Spleen (tissue), 11 donors: ENCODE measurements around the gene KCP. TPM values are rescaled to one million over a fixed set of nuclear protein-coding genes. Genes with fewer than 3 reads are reported as not detected.
A peak's percentile ranks its signal among the peaks of the same experiment; 100 is the strongest.

Experiments
- DNase-seq: peaks from one replicate; pipeline ENCODE4 v3.0.0-alpha.2; 2020
- H3K27ac ChIP-seq, 8 donors: fragments of 200-600 bp; sonication (generic) in 7 of 8; 1 replicate in 4 of 8; 2 replicates in 4 of 8; pipeline versions ENCODE4 v1.5.0 to v1.8.0; 2016 to 2021; ENCODE audit warnings: inconsistent platforms in 4 of 8, mild to moderate bottlenecking in 4 of 8, moderate library complexity in 1 of 8
- H3K27me3 ChIP-seq, 7 donors: fragments of 200-600 bp; sonication (generic) in 6 of 7; replicated peaks in 1 of 7; 1 replicate in 4 of 7; 2 replicates in 3 of 7; pipeline versions ENCODE4 v1.5.0 to v1.8.0; 2016 to 2021; ENCODE audit warnings: inconsistent platforms in 3 of 7, mild to moderate bottlenecking in 1 of 7
- H3K36me3 ChIP-seq, 6 donors: fragments of 200-600 bp; sonication (generic) in 5 of 6; 1 replicate in 4 of 6; 2 replicates in 2 of 6; pipeline versions ENCODE4 v1.5.0 to v1.8.0; 2016 to 2021; ENCODE audit warnings: inconsistent platforms in 2 of 6
- H3K4me1 ChIP-seq, 6 donors: fragments of 200-600 bp; sonication (generic) in 5 of 6; 1 replicate in 3 of 6; 2 replicates in 3 of 6; pipeline versions ENCODE4 v1.5.0 to v1.8.0; 2016 to 2021; ENCODE audit warnings: inconsistent platforms in 3 of 6
- H3K4me3 ChIP-seq, 8 donors: fragments of 200-600 bp; sonication (generic) in 7 of 8; 1 replicate in 4 of 8; 2 replicates in 4 of 8; pipeline versions ENCODE4 v1.5.0 to v1.8.0; 2016 to 2021; ENCODE audit warnings: inconsistent platforms in 4 of 8, mild to moderate bottlenecking in 4 of 8, moderate library complexity in 2 of 8
- H3K9me3 ChIP-seq, 8 donors: fragments of 200-600 bp; sonication (generic) in 7 of 8; 1 replicate in 4 of 8; 2 replicates in 4 of 8; pipeline versions ENCODE4 v1.5.0 to v1.8.0; 2016 to 2021; ENCODE audit warnings: inconsistent platforms in 4 of 8
- CTCF ChIP-seq, 11 experiments: fragments of 200-600 bp in 7 of 11; fragments of 450-650 bp in 4 of 11; sonication (generic) in 4 of 11; IDR thresholded peaks in 8 of 11; conservative IDR thresholded peaks in 3 of 11; 1 replicate in 7 of 11; 2 replicates in 4 of 11; pipeline versions ENCODE4 v1.4.0 to v1.8.0; 2016 to 2021; ENCODE audit warnings: antibody characterized with exemption in 11 of 11, inconsistent platforms in 4 of 11, mild to moderate bottlenecking in 1 of 11
- POLR2A ChIP-seq, 3 donors: fragments of 450-650 bp; IDR thresholded peaks; one replicate each; pipeline ENCODE4 v1.5.1; 2017; ENCODE audit warnings: antibody characterized with exemption in 3 of 3, mild to moderate bottlenecking in 1 of 3
- POLR2AphosphoS5 ChIP-seq, 3 donors: sonication (generic); formaldehyde crosslinking; IDR thresholded peaks; one replicate each; pipeline ENCODE4 v1.5.1; 2017; ENCODE audit warnings: antibody characterized with exemption in 3 of 3
- WGBS, 5 donors: extraction: QIAGEN DNeasy Blood & Tissue Kit in 3 of 5; methylation state at CpG; one replicate each; pipeline versions ENCODE4 v1.1.5 to v1.1.7; 2013 to 2018; 5-methylcytosine and 5-hydroxymethylcytosine counted together
- intact Hi-C: fragments of 100-400 bp; cut with DNase I; formaldehyde crosslinking; loops from one replicate; pipeline ENCODE4 v1.15.0; 2023; ENCODE audit warnings: low total_unique reads
- polyA plus RNA-seq, 3 donors: library from polyadenylated mRNA; stranded (reverse); fragments of 200-250 nt; gene quantifications; one replicate each; pipeline ENCODE4 v1.2.1, GENCODE V29; 2013
- total RNA-seq, 7 donors: library from RNA; depleted of rRNA in 3 of 7; stranded (reverse); fragments of >200 nt in 3 of 7; fragmentation: NEBNext Ultra II Directional in 4 of 7; extraction: Animal tissue kit (Norgen Biotek cat#: 25700) in 4 of 7; gene quantifications; one replicate each; pipeline versions ENCODE4 v1.1.0 to v1.2.1, GENCODE V29; 2016 to 2021
- donor health status: healthy with polysubstance abuse.
- donor health status: DM: no; HTN: no; CAD: no; lungs with moderate emphysema.
- donor health status: DM: no; HTN: no; CAD: no.
- donor health status: Bipolar disorder and iron deficiency.
- donor health status: healthy.
- donor health status: DM: no; HTN: no; CAD: no.
- donor health status: DM: yes; HTN: yes; CAD: no.

The KCP gene
- total and polyA plus RNA-seq, 10 donors: 0.06 to 2.1 (median 0.71) TPM

GRCh38 chr7:128906001-128906765 is 4.3 kb downstream of the KCP start:
- no peak for TF ChIP-seq POLR2AphosphoS5 (IDR thresholded peaks at IDR 0.05)
- no peak for TF ChIP-seq CTCF (IDR thresholded peaks at IDR 0.05 in 8 of 11, conservative IDR thresholded peaks at IDR 0.05 in 3 of 11)
- TF ChIP-seq POLR2A (IDR thresholded peaks at IDR 0.05): no peak
- Histone ChIP-seq H3K9me3 (no peaks in the 10 kb centered on the region), H3K36me3 (no peaks in the 10 kb centered on the region), H3K4me3 (no peak overlapping the region), H3K4me1 (peaks cover 0 to 29% (median 6%) of the 10 kb centered on the region in 6 donors), H3K27ac (no peak overlapping the region), H3K27me3 (peaks cover 0 to 62% (median 21%) of the 10 kb centered on the region in 7 donors)
- intact Hi-C loops: no loop called here
- peak; percentile 33 for DNase-seq
- 74 to 90% (median 84%) methylated on average over 4 to 5 of the region's 5 CpGs for WGBS, 5 donors

GRCh38 chr7:128904381-128905197 is 5.9 kb downstream of the KCP start:
- 29 to 39% (median 34%) methylated on average over 7 to 8 of the region's 8 CpGs for WGBS, 5 donors
- Histone ChIP-seq H3K27me3 (peaks cover 0 to 46% (median 6%) of the 10 kb centered on the region in 7 donors), H3K36me3 (no peaks in the 10 kb centered on the region), H3K27ac (no peak overlapping the region), H3K4me3 (no peak overlapping the region), H3K9me3 (peaks cover 0 to 9% (median 6%) of the 10 kb centered on the region in 8 donors), H3K4me1 (peaks cover 0 to 13% (median 1%) of the 10 kb centered on the region in 6 donors)
- no peak for TF ChIP-seq POLR2AphosphoS5 (IDR thresholded peaks at IDR 0.05)
- TF ChIP-seq POLR2A (IDR thresholded peaks at IDR 0.05): no peak
- peak; percentile 53 to 79 (median 65) for TF ChIP-seq CTCF (IDR thresholded peaks at IDR 0.05 in 8 of 11, conservative IDR thresholded peaks at IDR 0.05 in 3 of 11)
- peak; percentile 69 for DNase-seq
- intact Hi-C loops: loop anchor here (5.0 kb wide), 1 partner anchor 188 kb away; no protein-coding TSS in a partner anchor

GRCh38 chr7:128903621-128904361 is 6.7 kb downstream of the KCP start:
- Histone ChIP-seq H3K4me1 (peaks cover 0 to 10% (median 1%) of the 10 kb centered on the region in 6 donors), H3K27ac (no peak overlapping the region), H3K36me3 (no peaks in the 10 kb centered on the region), H3K4me3 (no peak overlapping the region), H3K27me3 (peaks cover 0 to 38% (median 4%) of the 10 kb centered on the region in 7 donors), H3K9me3 (peaks cover 0 to 17% (median 14%) of the 10 kb centered on the region in 8 donors)
- TF ChIP-seq POLR2AphosphoS5 (IDR thresholded peaks at IDR 0.05) (no peak), CTCF (IDR thresholded peaks at IDR 0.05 in 8 of 11, conservative IDR thresholded peaks at IDR 0.05 in 3 of 11) (no peak), POLR2A (IDR thresholded peaks at IDR 0.05) (no peak)
- DNase-seq: peak; percentile 69
- intact Hi-C loops: loop anchor here (5.0 kb wide), 1 partner anchor 189 kb away; no protein-coding TSS in a partner anchor
- 75 to 91% (median 83%) methylated on average over 12 to 14 of the region's 14 CpGs for WGBS, 5 donors
